Subcutaneous adipose tissue (tissue), 4 donors: ENCODE results near the gene MTUS2. TPM values are rescaled to one million over a fixed set of nuclear protein-coding genes. Genes with fewer than 3 reads are reported as not detected.

ENCODE experiments used
- CTCF ChIP-seq: fragments of 450-650 bp; IDR thresholded peaks from one replicate; pipeline ENCODE4 v1.5.1; 2016; ENCODE audit warnings: low read depth, mild to moderate bottlenecking, control low read depth, antibody characterized with exemption, moderate library complexity
- total RNA-seq, 4 donors: library from RNA; depleted of rRNA; stranded (reverse); fragments of >200 nt; gene quantifications; one replicate each; pipeline ENCODE4 v1.1.0, GENCODE V29; 2016

The MTUS2 gene
- total RNA-seq, 4 donors from 2014 or later = not detected

DNA sequence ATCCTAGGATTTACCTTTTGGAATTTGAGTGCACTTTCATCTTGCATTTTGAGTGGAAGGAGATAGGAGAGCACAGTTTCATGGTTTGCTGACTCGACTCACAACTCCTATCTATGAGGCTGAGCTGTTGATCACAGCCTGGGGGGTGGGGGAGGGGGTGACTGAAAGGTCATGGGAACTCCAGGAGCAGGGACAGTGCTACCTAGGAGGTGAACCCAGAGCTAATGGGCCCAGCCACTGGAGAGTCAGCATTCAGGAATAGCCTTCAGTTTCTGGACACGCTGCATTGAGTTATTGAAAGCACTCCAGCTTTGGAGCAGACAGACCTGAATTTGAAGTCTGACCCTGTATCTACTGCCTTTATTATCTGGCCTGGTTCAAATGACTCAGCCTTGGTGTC lies 435.4 kb downstream of the MTUS2 start:
- TF ChIP-seq CTCF = no peak

DNA sequence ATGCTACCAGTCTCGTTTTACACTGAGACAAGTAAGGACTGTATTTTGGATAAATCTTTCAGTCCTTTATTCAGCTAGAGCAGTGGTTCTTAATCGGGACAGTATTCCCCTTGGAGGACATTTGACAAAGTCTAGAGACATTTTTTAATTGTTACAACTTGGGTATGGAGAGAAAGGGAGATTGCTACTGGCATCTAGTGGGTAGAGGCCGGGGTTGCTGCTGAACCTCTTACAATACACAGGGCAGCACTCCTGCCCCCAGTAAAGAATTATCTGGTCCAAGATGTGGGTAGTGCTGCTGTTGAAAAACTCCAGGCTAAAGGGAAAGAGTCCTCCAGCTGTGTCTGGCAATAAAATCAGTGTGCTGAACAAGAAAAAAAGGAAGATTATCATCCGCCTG lies 440.5 kb downstream of the MTUS2 start:
- TF ChIP-seq CTCF = no peak

GRCh38 chr13:29266261-29266660 lies 446.1 kb downstream of the MTUS2 start:
- TF ChIP-seq CTCF = no peak

- no peak for TF ChIP-seq CTCF
Observed at GRCh38 chr13:29266756-29267733, 446.9 kb downstream of the MTUS2 start.

DNA sequence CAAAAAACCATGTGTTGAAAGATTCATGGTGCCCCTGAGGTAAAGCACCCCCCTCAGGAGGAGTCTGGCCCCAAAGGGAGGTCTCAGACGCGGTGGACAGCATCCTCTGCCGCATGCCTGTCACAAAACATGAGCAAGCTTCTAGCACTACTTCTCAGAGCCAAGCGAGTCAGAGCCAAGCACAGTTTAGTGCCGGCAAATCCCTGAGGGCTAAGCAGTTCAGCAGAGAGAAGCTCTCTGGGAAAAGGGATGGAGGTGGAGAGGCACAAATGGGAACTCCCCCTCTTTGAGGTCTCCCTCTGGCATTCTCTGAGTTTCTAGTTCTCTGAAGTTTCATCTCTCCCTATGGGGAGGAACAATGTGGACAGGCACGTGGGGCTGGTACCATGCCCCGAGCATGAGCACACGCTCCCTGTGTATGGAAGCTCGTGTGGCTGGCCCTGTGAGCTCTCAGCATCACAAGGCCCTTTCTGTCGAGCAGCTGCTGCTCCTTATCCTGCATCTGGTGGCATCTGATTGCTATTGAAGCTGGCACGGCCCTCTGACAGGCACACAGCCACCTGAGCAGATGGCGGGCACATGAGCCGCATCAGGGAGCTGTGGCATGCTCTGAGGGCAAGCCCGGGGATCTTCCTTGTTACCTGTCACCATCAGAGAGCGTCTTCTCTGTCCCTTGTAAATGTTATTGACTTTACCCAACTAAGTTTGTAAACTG lies 450.3 kb downstream of the MTUS2 start:
- no peak for TF ChIP-seq CTCF

GRCh38 chr13:29271606-29272005 lies 451.5 kb downstream of the MTUS2 start:
- no peak for TF ChIP-seq CTCF
